ENCODE data around the gene PAQR5.

GRCh38 chr15:69292826-69293420, 5.8 kb upstream of the PAQR5 start:
- TF ChIP-seq POLR2AphosphoS5 (IDR thresholded peaks at IDR 0.05; ENCODE audit: low read depth, low read length) (no peak), POLR2A (IDR thresholded peaks at IDR 0.05; ENCODE audit: low read depth, low read length) (no peak), TAF1 (IDR thresholded peaks at IDR 0.05; ENCODE audit: borderline replicate concordance, low read depth, low read length) (no peak)
